Muscle of back (tissue), 13 donors: Measurements from ENCODE around the gene ARHGAP23. TPM values are rescaled to one million over a fixed set of nuclear protein-coding genes. Genes with fewer than 3 reads are reported as not detected.
A peak's percentile ranks its signal among the peaks of the same experiment; 100 is the strongest.

Experiments
- DNase-seq, 3 donors: peaks; one replicate each; pipeline versions ENCODE4 v3.0.0 to v3.0.0-alpha.2; 2013
- long read RNA-seq, 9 donors: transcript quantifications; one replicate each; lab custom pipeline, GENCODE V29; 2026
- polyA plus RNA-seq, 10 donors: library from polyadenylated mRNA; unstranded; fragments of 120-200 nt; gene quantifications; one replicate each; pipeline ENCODE4 v1.2.1, GENCODE V29; 2013; ENCODE audit not compliant: insufficient read length in 10 of 10

The ARHGAP23 gene, protein sequence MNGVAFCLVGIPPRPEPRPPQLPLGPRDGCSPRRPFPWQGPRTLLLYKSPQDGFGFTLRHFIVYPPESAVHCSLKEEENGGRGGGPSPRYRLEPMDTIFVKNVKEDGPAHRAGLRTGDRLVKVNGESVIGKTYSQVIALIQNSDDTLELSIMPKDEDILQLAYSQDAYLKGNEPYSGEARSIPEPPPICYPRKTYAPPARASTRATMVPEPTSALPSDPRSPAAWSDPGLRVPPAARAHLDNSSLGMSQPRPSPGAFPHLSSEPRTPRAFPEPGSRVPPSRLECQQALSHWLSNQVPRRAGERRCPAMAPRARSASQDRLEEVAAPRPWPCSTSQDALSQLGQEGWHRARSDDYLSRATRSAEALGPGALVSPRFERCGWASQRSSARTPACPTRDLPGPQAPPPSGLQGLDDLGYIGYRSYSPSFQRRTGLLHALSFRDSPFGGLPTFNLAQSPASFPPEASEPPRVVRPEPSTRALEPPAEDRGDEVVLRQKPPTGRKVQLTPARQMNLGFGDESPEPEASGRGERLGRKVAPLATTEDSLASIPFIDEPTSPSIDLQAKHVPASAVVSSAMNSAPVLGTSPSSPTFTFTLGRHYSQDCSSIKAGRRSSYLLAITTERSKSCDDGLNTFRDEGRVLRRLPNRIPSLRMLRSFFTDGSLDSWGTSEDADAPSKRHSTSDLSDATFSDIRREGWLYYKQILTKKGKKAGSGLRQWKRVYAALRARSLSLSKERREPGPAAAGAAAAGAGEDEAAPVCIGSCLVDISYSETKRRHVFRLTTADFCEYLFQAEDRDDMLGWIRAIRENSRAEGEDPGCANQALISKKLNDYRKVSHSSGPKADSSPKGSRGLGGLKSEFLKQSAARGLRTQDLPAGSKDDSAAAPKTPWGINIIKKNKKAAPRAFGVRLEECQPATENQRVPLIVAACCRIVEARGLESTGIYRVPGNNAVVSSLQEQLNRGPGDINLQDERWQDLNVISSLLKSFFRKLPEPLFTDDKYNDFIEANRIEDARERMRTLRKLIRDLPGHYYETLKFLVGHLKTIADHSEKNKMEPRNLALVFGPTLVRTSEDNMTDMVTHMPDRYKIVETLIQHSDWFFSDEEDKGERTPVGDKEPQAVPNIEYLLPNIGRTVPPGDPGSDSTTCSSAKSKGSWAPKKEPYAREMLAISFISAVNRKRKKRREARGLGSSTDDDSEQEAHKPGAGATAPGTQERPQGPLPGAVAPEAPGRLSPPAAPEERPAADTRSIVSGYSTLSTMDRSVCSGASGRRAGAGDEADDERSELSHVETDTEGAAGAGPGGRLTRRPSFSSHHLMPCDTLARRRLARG (N-terminal part only)
- 10 to 100 TPM; 23.0 to 47.7 (median 31.3) TPM for polyA plus RNA-seq
- long read RNA-seq, donor 1 = 0 reads
- long read RNA-seq, donor 2 = 0 reads
- long read RNA-seq, donor 3 = 0 reads
- long read RNA-seq, donor 4 = 0 reads
- long read RNA-seq, donor 5, partial matches to known transcripts = 5 of 5 reads
- long read RNA-seq, donor 5, other reads (novel, unspliced or antisense) = 0 of 5 reads
- long read RNA-seq, donor 6 = 0 reads
- long read RNA-seq, donor 7, partial matches to known transcripts = 6 of 6 reads
- long read RNA-seq, donor 7, other reads (novel, unspliced or antisense) = 0 of 6 reads
- long read RNA-seq, donor 8, partial matches to known transcripts = 0 of 1 reads
- long read RNA-seq, donor 8, other reads (novel, unspliced or antisense) = 0 of 1 reads
- long read RNA-seq, donor 9 = 0 reads

- DNase-seq = peak in 1 of 3 donors; percentile 71
Measured at GRCh38 chr17:38428112-38428642, at the start of gene ARHGAP23. Gene ARHGAP23, plus strand, starts transcription at chr17:38428464. Its CDS starts 22 bp downstream, at chr17:38428486.

- no peak for DNase-seq
Measured at GRCh38 chr17:38379448-38379847, 48.8 kb upstream of the ARHGAP23 start.

DNA sequence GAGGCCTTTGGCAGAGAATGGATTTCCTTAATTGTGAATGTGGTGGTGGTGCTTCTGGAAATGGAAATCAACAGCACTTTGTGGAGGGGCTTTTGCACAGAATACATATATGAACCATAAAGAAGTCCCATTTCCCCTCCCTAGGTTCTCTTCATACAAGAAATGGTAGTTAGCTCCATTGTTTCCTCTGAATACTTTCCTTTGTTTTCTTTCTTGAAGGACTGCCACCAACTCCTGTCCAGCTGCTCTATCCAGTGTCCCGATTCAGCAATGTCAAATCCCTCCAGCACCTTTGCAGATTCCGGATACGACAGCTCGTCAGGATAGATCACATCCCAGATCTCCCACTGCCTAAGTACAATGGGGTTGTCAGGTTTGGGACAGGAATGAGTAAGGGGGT is 33.2 kb upstream of the ARHGAP23 start:
- no peak for DNase-seq

GRCh38 chr17:38397227-38397626 is 31.0 kb upstream of the ARHGAP23 start:
- no peak for DNase-seq

DNA sequence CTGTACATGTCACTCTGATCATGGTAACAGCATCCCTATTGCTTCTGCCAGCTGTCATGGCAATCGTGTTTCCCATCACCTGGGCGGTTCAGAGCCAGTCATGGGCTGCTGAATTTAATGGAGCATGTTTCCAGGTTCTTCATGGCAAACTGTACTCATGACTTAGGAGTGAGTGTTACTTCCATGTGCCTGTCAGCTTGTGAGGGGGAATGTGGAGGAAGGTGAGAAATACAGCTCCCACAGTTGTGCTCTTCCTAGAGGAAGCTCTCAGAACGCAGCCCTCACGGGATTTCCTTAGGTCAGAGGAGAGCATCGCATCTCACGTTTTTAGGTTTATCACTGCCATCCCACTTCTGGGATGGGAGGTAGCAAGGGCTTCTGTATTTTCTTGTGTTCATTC is 28.0 kb upstream of the ARHGAP23 start:
- no peak for DNase-seq

DNA sequence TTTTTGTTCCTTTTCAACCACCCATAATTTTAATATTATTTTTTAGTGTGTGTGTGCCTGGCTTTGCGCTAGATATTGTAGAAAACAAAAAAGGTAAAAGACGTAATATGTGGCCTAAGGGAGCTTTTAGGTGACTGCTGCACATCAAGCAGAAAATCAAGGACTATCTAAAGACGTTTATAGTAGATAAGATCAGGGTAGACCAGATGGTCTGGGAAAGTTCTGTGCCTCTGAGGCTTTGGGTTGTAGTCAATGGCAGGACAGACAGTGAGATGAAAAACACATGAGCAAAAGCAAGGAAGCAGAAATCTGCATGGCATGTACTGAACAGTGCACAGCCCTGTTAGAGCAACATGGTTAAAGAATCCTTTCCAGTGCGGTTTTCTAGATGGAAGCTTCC is 26.8 kb upstream of the ARHGAP23 start:
- DNase-seq = no peak

GRCh38 chr17:38402897-38403296 is 25.4 kb upstream of the ARHGAP23 start:
- DNase-seq = no peak

DNA sequence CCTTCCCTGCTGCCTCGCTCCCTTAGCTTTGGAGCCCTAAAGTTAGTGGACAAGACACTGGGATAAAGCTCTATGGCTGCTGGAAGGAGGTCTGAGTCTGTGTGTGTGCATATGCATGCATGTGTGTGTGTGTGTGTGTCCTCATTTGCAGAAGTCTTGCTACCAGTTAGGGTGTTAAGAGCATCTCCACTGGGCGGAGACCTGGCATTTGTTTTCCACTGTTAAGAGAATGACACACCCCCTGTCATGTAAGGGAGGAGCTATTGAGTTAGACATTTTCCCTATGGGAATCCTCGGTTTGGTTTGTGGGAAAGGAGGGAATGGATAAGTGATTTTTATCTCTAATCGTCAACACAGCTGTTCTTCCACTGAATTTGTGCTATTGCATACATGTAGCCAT is 24.8 kb upstream of the ARHGAP23 start:
- peak in 1 of 3 donors; percentile 64 for DNase-seq

DNA sequence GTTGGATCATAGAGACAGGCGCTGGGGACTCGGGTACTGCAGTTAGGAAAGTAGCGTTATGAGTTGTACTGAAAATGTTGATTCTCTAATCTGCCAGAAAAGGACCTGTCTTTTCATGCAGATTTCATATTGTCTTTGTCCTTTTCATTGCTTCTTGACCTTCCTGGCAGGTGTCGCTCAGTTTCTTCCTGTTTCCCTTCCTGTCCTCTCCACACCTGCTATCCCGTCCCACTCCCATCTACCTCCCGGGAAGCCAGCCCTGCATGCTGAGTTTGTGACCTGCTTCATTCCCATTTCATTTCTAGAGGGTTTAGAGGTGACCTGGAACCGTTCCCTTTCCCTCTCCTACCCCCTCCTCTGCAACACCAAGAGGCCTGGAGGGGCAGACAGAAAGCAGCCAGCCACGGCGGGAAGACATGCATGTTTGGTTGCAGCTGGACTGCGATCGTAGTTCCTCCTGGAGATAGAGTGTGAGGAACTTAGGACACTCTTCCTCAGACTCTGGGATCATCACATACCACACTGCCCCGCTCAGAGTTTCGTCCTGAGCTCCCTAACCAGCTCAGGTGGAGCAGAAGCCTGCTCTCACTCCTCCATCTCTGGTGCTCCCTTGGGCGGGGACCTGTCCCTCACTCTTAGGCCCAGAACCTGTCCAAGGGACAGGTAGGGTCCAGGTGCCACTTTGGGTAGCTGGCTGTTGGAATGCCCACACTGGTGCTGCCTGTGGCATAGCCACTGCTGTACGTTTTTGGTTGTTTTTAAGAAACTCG is 23.9 kb upstream of the ARHGAP23 start:
- no peak for DNase-seq

DNA sequence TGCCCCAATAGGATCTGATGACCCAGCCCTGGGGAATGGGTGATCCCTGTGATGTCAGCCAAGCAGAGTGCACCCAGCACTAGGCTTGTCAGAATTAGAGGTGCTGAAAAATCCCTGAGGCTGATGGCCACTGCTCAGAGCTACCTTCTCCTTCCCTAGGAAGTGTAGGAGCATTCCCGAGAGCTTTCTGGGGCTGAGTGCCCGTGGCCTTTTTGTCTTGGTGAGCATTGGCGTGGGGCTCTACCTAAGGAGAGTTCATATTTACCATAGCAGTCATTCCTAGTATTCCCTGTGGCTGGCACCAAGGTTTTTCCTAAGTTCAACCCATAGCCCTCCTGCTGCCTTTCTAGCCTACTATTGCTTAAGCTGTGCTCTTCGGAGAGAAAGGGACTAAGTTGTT is 22.6 kb upstream of the ARHGAP23 start:
- DNase-seq = no peak

DNA sequence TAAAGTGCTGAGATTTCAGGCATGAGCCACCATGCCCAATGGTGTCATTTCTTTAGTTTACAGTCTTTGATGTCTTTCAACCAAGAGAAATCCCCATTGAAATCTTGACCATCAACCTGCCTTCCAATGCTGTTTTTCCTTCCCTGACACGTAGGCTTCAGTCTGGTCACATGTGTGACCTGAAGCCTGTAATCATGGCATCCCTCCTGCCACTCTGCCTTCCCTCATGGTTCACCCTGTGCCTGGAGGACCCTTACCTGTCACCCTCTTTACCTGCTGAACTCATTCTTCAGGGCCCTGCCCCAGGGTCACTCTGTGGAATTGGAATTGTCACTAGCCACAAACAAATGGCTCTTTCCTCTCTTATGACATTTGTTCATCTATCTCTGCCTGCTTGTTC is 18.1 kb upstream of the ARHGAP23 start:
- DNase-seq = no peak

GRCh38 chr17:38415250-38416194 is 12.7 kb upstream of the ARHGAP23 start:
- DNase-seq = peak in 1 of 3 donors; percentile 64

DNA sequence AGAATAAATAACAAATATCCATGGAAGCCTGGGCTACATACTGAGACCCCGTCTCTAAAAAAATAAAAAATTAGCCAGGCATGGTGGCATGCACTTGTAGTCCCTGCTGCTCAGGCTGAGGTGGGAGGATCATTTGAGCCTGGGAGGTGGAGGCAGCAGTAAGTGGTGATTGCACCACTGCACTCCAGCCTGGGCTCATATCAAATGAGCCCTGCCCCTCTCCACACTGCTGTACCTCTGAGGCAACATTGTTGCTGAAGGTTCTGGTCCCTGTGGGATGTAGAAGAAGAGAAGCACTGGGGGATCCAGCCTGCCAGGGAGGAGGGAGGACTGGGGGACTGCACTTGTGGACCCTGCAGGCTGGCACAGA is 11.4 kb upstream of the ARHGAP23 start:
- no peak for DNase-seq

DNA sequence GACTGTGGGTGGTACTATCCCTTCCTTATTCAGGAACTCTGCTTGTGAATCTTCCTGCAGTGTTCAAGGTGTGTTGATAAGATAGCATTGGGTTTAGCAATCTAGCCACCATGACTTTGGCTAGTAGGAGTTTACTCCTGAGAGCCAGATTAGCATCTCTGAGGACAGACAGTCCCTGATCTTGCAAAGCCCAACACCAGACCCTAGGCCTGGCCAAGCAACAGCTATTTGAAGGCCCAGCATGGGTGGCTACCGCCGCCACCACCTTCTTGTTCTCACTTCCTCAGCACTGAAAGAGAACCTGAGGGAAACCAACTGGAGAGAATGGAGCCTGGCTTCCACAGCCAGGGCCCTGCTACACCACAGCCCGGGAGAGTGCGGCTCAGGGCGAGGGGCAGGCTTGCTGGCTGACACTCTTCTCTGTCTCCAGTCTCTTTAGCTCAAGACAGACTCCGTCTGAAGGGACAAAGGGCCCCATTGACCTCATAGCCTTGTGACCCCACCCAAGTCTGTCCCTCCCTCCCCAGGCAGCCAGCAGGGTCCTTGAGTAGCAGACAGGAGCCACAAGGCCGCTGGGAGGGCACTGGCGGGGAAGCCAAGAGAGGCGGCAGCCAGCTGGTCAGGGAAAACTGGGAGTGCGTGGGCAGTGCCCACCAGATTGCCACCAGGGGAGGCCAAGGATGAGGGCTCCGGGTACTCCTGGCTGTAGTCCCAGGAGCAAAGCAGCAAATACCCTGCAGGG is 10.9 kb upstream of the ARHGAP23 start:
- no peak for DNase-seq

DNA sequence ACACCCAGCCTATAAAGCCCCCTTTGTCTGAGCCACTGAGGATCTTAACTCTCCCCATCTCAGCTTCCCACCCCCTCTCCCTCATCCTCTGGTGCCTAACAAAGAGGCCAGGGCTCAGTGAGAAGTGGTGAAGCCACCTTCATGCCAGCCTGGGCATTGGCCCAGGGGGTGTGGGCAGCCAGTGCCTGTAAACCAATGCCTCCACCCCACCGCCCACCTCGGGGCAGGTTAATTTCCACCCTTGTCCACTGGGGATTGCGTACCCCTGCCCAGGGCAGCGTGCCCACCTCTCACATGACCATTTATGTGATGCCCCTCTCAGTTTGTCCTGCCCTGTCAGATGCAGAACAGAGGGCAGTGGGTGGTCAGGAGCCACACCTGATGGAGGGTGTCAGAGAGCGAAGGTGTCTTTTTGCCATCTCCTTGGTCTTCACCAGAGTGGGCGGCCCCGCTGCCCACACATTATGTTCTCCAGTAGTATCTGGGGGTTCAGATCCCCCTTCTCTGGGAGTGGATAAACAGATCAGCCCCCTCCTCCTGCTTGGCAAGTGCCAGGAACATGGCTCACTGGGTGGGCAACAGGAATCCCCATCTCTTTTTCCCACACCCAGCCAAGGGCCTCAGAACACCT is 10.1 kb upstream of the ARHGAP23 start:
- DNase-seq = no peak

DNA sequence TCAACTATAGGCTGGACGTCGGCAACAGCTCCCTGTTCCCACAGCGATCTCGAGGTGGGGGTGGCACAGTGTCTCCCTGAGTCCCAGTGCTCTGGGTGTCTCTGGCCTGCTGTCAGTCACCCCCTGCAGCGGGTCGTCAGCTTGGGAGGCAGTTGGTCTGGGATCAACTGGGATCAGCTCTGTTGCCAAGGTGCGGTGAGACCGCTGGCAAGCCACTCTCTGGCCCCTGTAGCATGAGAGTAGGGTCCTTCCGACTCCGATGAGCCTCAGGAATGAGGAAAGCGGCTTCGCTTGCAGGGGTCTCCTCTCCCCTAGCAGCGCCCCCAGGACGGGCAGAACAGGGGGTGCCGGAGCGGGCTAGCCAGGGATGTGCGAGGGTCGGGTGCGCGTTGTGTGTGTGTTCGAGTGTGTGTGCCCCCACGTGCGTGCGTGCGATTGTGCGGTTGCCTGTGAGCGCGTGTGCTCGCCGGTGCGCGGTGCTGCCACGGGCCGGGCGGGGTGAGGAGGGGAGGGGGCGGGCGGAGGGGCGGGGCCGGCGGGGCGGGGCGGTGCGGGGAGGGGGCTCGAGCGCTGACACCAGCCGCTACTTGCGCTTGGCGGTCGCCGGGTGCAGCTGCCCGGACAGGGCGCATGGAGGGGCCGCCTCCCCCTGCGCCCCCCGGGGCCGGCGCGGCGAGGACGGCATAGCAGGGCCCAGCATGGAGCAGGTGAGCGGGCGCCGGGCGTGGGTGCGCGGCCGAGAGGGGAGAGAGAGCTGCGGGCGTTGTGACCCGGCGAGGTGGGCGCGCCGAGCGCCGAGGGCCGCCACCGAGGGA is 9.4 kb upstream of the ARHGAP23 start:
- peak in 1 of 3 donors; percentile 45 for DNase-seq
